Kidney epithelial cell (primary cell): ENCODE data around the gene NKG7. TPM values are rescaled to one million over a fixed set of nuclear protein-coding genes. Genes with fewer than 3 reads are reported as not detected.

ENCODE experiments used
- DNase-seq: peaks from one replicate; pipeline ENCODE4 v3.0.0-alpha.2; 2010; ENCODE audit warnings: low read depth
- H3K27me3 ChIP-seq: 2 replicates; pipeline ENCODE4 v1.6.0; 2011; ENCODE audit warnings: low read length; ENCODE audit not compliant: control insufficient read depth, insufficient read depth
- H3K36me3 ChIP-seq: 2 replicates; pipeline ENCODE4 v1.5.1; 2011; ENCODE audit warnings: low read length; ENCODE audit not compliant: control insufficient read depth, insufficient read depth
- H3K4me3 ChIP-seq: 2 replicates; pipeline ENCODE4 v1.5.1; 2011; ENCODE audit warnings: low read depth, mild to moderate bottlenecking, control low read depth, low read length
- total RNA-seq: library from RNA; depleted of rRNA; stranded (reverse); fragments of >200 nt; gene quantifications from 2 replicates; pipeline ENCODE4 v1.2.3, GENCODE V29; 2015
- TF ChIP-seq, protein P1 (sequence below): IDR thresholded peaks from 2 replicates; pipeline ENCODE4 v1.5.1; 2011; ENCODE audit warnings: mild to moderate bottlenecking, moderate library complexity, low read length, control low read depth, inconsistent platforms; ENCODE audit not compliant: insufficient read depth, poor library complexity, severe bottlenecking

Gene NKG7
- total RNA-seq, 1 donor from 2014 or later: not detected

- Histone ChIP-seq H3K4me3 (no peak overlapping the region), H3K27me3 (no peaks in the 10 kb centered on the region), H3K36me3 (no peaks in the 10 kb centered on the region)
- no peak for DNase-seq
- TF ChIP-seq, protein P1, sequence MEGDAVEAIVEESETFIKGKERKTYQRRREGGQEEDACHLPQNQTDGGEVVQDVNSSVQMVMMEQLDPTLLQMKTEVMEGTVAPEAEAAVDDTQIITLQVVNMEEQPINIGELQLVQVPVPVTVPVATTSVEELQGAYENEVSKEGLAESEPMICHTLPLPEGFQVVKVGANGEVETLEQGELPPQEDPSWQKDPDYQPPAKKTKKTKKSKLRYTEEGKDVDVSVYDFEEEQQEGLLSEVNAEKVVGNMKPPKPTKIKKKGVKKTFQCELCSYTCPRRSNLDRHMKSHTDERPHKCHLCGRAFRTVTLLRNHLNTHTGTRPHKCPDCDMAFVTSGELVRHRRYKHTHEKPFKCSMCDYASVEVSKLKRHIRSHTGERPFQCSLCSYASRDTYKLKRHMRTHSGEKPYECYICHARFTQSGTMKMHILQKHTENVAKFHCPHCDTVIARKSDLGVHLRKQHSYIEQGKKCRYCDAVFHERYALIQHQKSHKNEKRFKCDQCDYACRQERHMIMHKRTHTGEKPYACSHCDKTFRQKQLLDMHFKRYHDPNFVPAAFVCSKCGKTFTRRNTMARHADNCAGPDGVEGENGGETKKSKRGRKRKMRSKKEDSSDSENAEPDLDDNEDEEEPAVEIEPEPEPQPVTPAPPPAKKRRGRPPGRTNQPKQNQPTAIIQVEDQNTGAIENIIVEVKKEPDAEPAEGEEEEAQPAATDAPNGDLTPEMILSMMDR: no peak
Measured at GRCh38 chr19:51380379-51380778, 7.9 kb upstream of the NKG7 start.

GRCh38 chr19:51377422-51377821 lies 5.0 kb upstream of the NKG7 start:
- Histone ChIP-seq H3K36me3 (no peaks in the 10 kb centered on the region), H3K4me3 (no peak overlapping the region), H3K27me3 (no peaks in the 10 kb centered on the region)
- DNase-seq: no peak
- TF ChIP-seq, protein P1: no peak

- H3K36me3 ChIP-seq: no peaks in the 10 kb centered on the region
- no peaks in the 10 kb centered on the region for H3K27me3 ChIP-seq
- TF ChIP-seq, protein P1: no peak
- DNase-seq: no peak
- H3K4me3 ChIP-seq: no peak overlapping the region
Measured at GRCh38 chr19:51375504-51376221, 3.2 kb upstream of the NKG7 start.

DNA sequence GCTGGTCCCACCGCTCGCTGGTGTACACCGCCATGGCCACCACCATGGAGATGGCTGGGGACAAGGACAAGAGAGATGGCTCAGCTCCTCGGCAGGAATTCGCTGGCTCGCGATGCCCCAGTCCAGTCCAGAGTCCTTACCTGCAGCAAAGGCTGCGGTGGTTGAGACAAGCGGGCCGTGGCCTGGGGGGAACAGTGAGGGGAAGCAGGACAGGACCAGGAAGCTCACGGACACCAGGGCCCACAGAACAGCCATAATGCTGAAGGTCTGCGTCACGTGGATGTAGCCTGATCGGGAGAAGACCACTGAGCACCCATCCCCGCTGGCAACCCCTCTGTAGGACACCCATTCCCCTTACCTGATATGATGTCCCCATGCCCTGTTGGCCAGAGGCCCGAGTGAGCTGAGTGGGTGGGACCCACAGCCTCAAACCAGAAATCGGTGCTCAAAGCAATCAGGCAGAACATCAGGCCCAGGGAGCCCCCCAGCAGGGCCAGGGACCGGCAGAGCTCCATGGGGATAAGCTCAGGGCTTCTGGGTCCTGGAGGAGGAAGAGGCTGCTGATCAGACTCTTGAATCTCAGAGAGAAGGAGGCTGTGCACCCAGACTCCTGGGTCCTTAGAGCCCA lies 319 bp downstream of the NKG7 start:
- no peak for DNase-seq
- TF ChIP-seq, protein P1: no peak
- Histone ChIP-seq H3K36me3 (no peaks in the 10 kb centered on the region), H3K27me3 (no peaks in the 10 kb centered on the region), H3K4me3 (no peak overlapping the region)

GRCh38 chr19:51371186-51371690 lies 1.2 kb downstream of the NKG7 start:
- no peaks in the 10 kb centered on the region for H3K36me3 ChIP-seq
- no peaks in the 10 kb centered on the region for H3K27me3 ChIP-seq
- H3K4me3 ChIP-seq: no peak overlapping the region
- no peak for DNase-seq
- TF ChIP-seq, protein P1: no peak
